Measurements from ENCODE around the gene LRRIQ3.

DNA sequence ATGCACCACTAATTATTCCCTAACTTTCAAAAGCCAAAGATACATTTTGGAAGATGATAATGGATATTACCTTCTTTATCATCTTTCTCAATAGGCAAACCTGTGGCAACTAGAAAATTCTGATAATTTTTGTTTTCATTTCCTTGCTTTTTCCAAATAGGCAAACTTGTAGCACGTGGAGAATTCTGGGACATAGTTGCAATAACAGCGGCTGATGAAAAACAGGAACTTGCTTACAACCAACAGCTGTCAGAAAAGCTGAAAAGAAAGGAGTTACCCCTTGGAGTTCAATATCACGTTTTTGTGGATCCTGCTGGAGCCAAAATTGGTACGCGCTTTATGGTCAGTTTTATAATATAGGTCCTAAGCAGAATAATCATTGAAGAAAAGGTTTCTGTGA is 1.5 kb upstream of the LRRIQ3 start:
- TF ChIP-seq, protein P1, sequence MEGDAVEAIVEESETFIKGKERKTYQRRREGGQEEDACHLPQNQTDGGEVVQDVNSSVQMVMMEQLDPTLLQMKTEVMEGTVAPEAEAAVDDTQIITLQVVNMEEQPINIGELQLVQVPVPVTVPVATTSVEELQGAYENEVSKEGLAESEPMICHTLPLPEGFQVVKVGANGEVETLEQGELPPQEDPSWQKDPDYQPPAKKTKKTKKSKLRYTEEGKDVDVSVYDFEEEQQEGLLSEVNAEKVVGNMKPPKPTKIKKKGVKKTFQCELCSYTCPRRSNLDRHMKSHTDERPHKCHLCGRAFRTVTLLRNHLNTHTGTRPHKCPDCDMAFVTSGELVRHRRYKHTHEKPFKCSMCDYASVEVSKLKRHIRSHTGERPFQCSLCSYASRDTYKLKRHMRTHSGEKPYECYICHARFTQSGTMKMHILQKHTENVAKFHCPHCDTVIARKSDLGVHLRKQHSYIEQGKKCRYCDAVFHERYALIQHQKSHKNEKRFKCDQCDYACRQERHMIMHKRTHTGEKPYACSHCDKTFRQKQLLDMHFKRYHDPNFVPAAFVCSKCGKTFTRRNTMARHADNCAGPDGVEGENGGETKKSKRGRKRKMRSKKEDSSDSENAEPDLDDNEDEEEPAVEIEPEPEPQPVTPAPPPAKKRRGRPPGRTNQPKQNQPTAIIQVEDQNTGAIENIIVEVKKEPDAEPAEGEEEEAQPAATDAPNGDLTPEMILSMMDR (IDR thresholded peaks at IDR 0.05): no peak
- TF ChIP-seq ZNF138 (CRISPR knock-in tag; conservative IDR thresholded peaks at IDR 0.05): no peak
- TF ChIP-seq, protein P2, sequence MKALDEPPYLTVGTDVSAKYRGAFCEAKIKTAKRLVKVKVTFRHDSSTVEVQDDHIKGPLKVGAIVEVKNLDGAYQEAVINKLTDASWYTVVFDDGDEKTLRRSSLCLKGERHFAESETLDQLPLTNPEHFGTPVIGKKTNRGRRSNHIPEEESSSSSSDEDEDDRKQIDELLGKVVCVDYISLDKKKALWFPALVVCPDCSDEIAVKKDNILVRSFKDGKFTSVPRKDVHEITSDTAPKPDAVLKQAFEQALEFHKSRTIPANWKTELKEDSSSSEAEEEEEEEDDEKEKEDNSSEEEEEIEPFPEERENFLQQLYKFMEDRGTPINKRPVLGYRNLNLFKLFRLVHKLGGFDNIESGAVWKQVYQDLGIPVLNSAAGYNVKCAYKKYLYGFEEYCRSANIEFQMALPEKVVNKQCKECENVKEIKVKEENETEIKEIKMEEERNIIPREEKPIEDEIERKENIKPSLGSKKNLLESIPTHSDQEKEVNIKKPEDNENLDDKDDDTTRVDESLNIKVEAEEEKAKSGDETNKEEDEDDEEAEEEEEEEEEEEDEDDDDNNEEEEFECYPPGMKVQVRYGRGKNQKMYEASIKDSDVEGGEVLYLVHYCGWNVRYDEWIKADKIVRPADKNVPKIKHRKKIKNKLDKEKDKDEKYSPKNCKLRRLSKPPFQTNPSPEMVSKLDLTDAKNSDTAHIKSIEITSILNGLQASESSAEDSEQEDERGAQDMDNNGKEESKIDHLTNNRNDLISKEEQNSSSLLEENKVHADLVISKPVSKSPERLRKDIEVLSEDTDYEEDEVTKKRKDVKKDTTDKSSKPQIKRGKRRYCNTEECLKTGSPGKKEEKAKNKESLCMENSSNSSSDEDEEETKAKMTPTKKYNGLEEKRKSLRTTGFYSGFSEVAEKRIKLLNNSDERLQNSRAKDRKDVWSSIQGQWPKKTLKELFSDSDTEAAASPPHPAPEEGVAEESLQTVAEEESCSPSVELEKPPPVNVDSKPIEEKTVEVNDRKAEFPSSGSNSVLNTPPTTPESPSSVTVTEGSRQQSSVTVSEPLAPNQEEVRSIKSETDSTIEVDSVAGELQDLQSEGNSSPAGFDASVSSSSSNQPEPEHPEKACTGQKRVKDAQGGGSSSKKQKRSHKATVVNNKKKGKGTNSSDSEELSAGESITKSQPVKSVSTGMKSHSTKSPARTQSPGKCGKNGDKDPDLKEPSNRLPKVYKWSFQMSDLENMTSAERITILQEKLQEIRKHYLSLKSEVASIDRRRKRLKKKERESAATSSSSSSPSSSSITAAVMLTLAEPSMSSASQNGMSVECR (CRISPR knock-in tag; IDR thresholded peaks at IDR 0.05; ENCODE audit: borderline replicate concordance): no peak
- TF ChIP-seq JUN (CRISPR knock-in tag; IDR thresholded peaks at IDR 0.05): no peak
- TF ChIP-seq ATF1 (CRISPR knock-in tag; IDR thresholded peaks at IDR 0.05): no peak
- TF ChIP-seq GABPB1 (CRISPR knock-in tag; IDR thresholded peaks at IDR 0.05): no peak
- TF ChIP-seq ZBTB21 (CRISPR knock-in tag; IDR thresholded peaks at IDR 0.05; ENCODE audit: borderline replicate concordance): no peak
- no peak for TF ChIP-seq ZNF317 (CRISPR knock-in tag; IDR thresholded peaks at IDR 0.05; ENCODE audit: borderline replicate concordance, low read depth)
- TF ChIP-seq, protein P3, sequence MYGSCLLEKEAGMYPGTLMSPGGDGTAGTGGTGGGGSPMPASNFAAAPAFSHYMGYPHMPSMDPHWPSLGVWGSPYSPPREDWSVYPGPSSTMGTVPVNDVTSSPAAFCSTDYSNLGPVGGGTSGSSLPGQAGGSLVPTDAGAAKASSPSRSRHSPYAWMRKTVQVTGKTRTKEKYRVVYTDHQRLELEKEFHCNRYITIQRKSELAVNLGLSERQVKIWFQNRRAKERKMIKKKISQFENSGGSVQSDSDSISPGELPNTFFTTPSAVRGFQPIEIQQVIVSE (CRISPR knock-in tag; IDR thresholded peaks at IDR 0.05; ENCODE audit: borderline replicate concordance): no peak
- no peak for TF ChIP-seq ELF4 (CRISPR knock-in tag; IDR thresholded peaks at IDR 0.05; ENCODE audit: low read depth)
- no peak for TF ChIP-seq NFYB (CRISPR knock-in tag; conservative IDR thresholded peaks at IDR 0.05; ENCODE audit: low read depth)
- TF ChIP-seq, protein P4, sequence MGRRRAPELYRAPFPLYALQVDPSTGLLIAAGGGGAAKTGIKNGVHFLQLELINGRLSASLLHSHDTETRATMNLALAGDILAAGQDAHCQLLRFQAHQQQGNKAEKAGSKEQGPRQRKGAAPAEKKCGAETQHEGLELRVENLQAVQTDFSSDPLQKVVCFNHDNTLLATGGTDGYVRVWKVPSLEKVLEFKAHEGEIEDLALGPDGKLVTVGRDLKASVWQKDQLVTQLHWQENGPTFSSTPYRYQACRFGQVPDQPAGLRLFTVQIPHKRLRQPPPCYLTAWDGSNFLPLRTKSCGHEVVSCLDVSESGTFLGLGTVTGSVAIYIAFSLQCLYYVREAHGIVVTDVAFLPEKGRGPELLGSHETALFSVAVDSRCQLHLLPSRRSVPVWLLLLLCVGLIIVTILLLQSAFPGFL (CRISPR knock-in tag; IDR thresholded peaks at IDR 0.05; ENCODE audit: borderline replicate concordance): no peak
- no peak for TF ChIP-seq ETV6 (CRISPR knock-in tag; IDR thresholded peaks at IDR 0.05)

Measured in WTC11 (cell line).